Liver (tissue), 9 donors: ENCODE results near the gene ATF6B. TPM values are rescaled to one million over a fixed set of nuclear protein-coding genes. Genes with fewer than 3 reads are reported as not detected.

ENCODE experiments used
- DNase-seq: peaks from one replicate; pipeline ENCODE4 v3.0.0-alpha.2; 2017; ENCODE audit warnings: low spot score
- H3K27ac ChIP-seq, 2 donors: one replicate each; pipeline ENCODE4 v1.7.0; 2013; ENCODE audit warnings: inconsistent platforms in 2 of 2, low read length in 2 of 2, control low read depth in 1 of 2, low read depth in 1 of 2, mild to moderate bottlenecking in 1 of 2
- H3K27me3 ChIP-seq, 4 donors: one replicate each; pipeline versions ENCODE4 v1.6.1 to v1.7.0; 2013; ENCODE audit warnings: low read length in 3 of 4, inconsistent platforms in 1 of 4, mild to moderate bottlenecking in 1 of 4, moderate library complexity in 1 of 4; ENCODE audit not compliant: control insufficient read depth in 4 of 4, insufficient read depth in 4 of 4
- H3K36me3 ChIP-seq, 4 donors: one replicate each; pipeline versions ENCODE4 v1.6.1 to v1.7.0; 2013; ENCODE audit warnings: low read length in 3 of 4, mild to moderate bottlenecking in 3 of 4, low read depth in 1 of 4, moderate library complexity in 1 of 4; ENCODE audit not compliant: control insufficient read depth in 4 of 4, insufficient read depth in 3 of 4
- H3K4me1 ChIP-seq, 4 donors: one replicate each; pipeline versions ENCODE4 v1.6.1 to v1.7.0; 2013; ENCODE audit warnings: low read length in 3 of 4, mild to moderate bottlenecking in 3 of 4, moderate library complexity in 1 of 4; ENCODE audit not compliant: control insufficient read depth in 4 of 4, insufficient read depth in 4 of 4
- H3K4me3 ChIP-seq, 3 donors: one replicate each; pipeline versions ENCODE4 v1.6.1 to v1.7.0; 2013; ENCODE audit warnings: low read length in 3 of 3, control low read depth in 1 of 3, low read depth in 1 of 3, mild to moderate bottlenecking in 1 of 3
- H3K9ac ChIP-seq, 2 donors: one replicate each; pipeline ENCODE4 v1.7.0; 2013; ENCODE audit warnings: low read length in 2 of 2, mild to moderate bottlenecking in 2 of 2, moderate library complexity in 2 of 2, control low read depth in 1 of 2, low read depth in 1 of 2
- H3K9me3 ChIP-seq, 4 donors: one replicate each; pipeline versions ENCODE4 v1.6.1 to v1.7.0; 2013; ENCODE audit warnings: low read length in 3 of 4; ENCODE audit not compliant: control insufficient read depth in 4 of 4
- FOXA1 ChIP-seq: IDR thresholded peaks from 2 replicates; pipeline ENCODE4 v1.6.1; 2016; ENCODE audit warnings: antibody characterized with exemption
- FOXA2 ChIP-seq: IDR thresholded peaks from 2 replicates; pipeline ENCODE4 v1.6.1; 2016; ENCODE audit warnings: antibody characterized with exemption
- GABPA ChIP-seq, 2 donors: IDR thresholded peaks in 1 of 2; conservative IDR thresholded peaks in 1 of 2; 2 replicates each; pipeline ENCODE4 v1.6.1; 2016; ENCODE audit warnings: antibody characterized with exemption in 2 of 2, mild to moderate bottlenecking in 1 of 2, moderate library complexity in 1 of 2
- HNF4A ChIP-seq, 2 donors: conservative IDR thresholded peaks; 2 replicates each; pipeline ENCODE4 v1.6.1; 2016; ENCODE audit warnings: antibody characterized with exemption in 2 of 2, mild to moderate bottlenecking in 2 of 2
- HNF4G ChIP-seq: IDR thresholded peaks from 2 replicates; pipeline ENCODE4 v1.6.1; 2016; ENCODE audit warnings: antibody characterized with exemption
- JUND ChIP-seq, 2 donors: IDR thresholded peaks; 2 replicates each; pipeline ENCODE4 v1.6.1; 2016; ENCODE audit warnings: antibody characterized with exemption in 2 of 2
- NR2F2 ChIP-seq: IDR thresholded peaks from 2 replicates; pipeline ENCODE4 v1.6.1; 2016; ENCODE audit warnings: antibody characterized with exemption
- RAD21 ChIP-seq, 2 donors: IDR thresholded peaks; 2 replicates each; pipeline ENCODE4 v1.6.1; 2016; ENCODE audit warnings: antibody characterized with exemption in 2 of 2, mild to moderate bottlenecking in 2 of 2
- RXRA ChIP-seq, 2 donors: IDR thresholded peaks; 2 replicates each; pipeline ENCODE4 v1.6.1; 2017 to 2018; ENCODE audit warnings: antibody characterized with exemption in 2 of 2, mild to moderate bottlenecking in 1 of 2
- TAF1 ChIP-seq: conservative IDR thresholded peaks from 2 replicates; pipeline ENCODE4 v1.6.1; 2016; ENCODE audit warnings: antibody characterized with exemption, mild to moderate bottlenecking
- YY1 ChIP-seq: IDR thresholded peaks from 2 replicates; pipeline ENCODE4 v1.6.1; 2016; ENCODE audit warnings: antibody characterized with exemption, mild to moderate bottlenecking
- WGBS: extraction: QIAGEN DNeasy Blood & Tissue Kit; methylation state at CpG from one replicate; pipeline ENCODE4 v1.1.7; 2013; 5-methylcytosine and 5-hydroxymethylcytosine counted together
- polyA plus RNA-seq, 2 donors: library from polyadenylated mRNA; stranded (reverse) in 1 of 2; unstranded in 1 of 2; fragments of 200-250 nt in 1 of 2; fragments of >200 nt in 1 of 2; fragmentation: Nextera tagmentation in 1 of 2; extraction: Ambion mirVana in 1 of 2; gene quantifications; one replicate each; pipeline versions ENCODE4 v1.2.1 to v1.2.3, GENCODE V29; 2013 to 2015
- total RNA-seq, 2 donors: library from RNA; depleted of rRNA; stranded (reverse); fragments of >200 nt; gene quantifications; one replicate each; pipeline ENCODE4 v1.2.3, GENCODE V29; 2014
- TF ChIP-seq, protein P1 (sequence below): IDR thresholded peaks from 2 replicates; pipeline ENCODE4 v1.6.1; 2016; ENCODE audit warnings: antibody characterized with exemption
- TF ChIP-seq, protein P2 (sequence below): IDR thresholded peaks from 2 replicates; pipeline ENCODE4 v1.6.1; 2016; ENCODE audit warnings: antibody characterized with exemption
- TF ChIP-seq, protein P3 (sequence below): IDR thresholded peaks from 2 replicates; pipeline ENCODE4 v1.6.1; 2016; ENCODE audit warnings: antibody characterized with exemption, mild to moderate bottlenecking
- TF ChIP-seq, protein P4 (sequence below): fragments of 150-350 bp; IDR thresholded peaks from 2 replicates; pipeline ENCODE4 v1.5.1; 2017; ENCODE audit warnings: improper control_type of control experiment, low read depth, low read length; ENCODE audit not compliant: missing input control
- donor health status: healthy.
- donor health status: healthy.
- donor health status: healthy.
- donor health status: healthy.
- donor health status: healthy.

Gene ATF6B
- total and polyA plus RNA-seq, 4 donors, result 13.6 to 24.8 (median 15.5) TPM

DNA sequence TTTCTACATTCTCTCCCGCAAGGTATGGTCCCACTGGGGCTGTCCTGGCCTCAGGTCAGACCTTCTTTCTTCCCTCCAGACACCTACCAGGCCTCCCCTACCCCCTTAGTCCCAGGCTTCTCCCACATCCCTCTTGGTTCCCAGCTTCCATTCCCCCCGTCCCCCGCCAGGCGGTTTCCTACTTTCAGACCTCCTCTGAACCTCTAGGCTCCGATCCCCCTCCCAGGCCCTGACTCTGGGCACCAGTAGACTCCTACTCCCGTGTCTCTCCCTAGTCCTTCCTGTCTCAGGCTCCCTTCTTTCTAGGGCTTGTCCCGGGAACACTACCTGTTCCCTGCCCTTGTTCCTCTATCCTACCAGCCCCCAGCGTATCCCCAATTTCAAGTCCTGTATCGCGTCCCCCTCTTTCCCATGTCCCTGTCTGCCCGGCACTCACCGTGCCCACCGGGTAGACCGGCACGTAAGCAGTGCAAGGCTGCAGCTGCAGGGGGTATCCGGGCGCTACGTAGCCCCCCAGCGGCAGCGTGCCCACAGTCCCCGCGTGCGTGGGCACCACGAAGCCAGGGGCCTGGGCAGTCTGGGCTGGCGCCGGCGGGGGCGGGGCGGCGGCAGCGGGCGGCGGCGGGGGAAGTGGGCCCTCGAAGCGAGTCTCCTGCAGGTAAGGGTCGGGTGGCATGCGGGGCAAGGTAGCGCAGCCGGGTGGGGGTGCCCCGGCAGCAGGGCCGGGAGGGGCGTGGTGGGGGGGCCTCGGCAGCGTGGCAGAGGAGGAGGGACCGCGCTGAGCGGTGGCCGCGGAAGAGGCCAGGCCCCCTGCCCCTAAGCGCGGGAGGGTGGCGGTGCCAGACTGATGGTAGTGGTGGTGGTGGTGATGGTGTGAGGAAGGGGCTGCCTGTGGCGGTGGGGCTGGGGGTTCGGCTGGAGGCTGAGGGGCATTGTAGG lies 22.2 kb upstream of the ATF6B start:
- no peak for DNase-seq
- H3K27me3 ChIP-seq, result peaks cover 0 to 5% (median 0%) of the 10 kb centered on the region in 4 donors
- no peaks in the 10 kb centered on the region for H3K36me3 ChIP-seq
- H3K9ac ChIP-seq, result no peak overlapping the region
- H3K4me3 ChIP-seq, result no peak overlapping the region
- no peak overlapping the region for H3K27ac ChIP-seq
- H3K4me1 ChIP-seq, result peaks cover 6 to 22% (median 10%) of the 10 kb centered on the region in 4 donors
- WGBS, result 43% methylated on average over 55 of the region's 55 CpGs
- peaks cover 0 to 2% (median 0%) of the 10 kb centered on the region in 4 donors for H3K9me3 ChIP-seq
- TF ChIP-seq RAD21 (IDR thresholded peaks at IDR 0.05) (no peak), JUND (IDR thresholded peaks at IDR 0.05) (no peak), GABPA (IDR thresholded peaks at IDR 0.05 in 1 of 2, conservative IDR thresholded peaks at IDR 0.05 in 1 of 2) (no peak), YY1 (no peak), NR2F2 (no peak), HNF4A (conservative IDR thresholded peaks at IDR 0.05) (no peak), HNF4G (no peak), FOXA1 (no peak), FOXA2 (no peak), RXRA (IDR thresholded peaks at IDR 0.05) (no peak), TAF1 (no peak)
- TF ChIP-seq, protein P1, sequence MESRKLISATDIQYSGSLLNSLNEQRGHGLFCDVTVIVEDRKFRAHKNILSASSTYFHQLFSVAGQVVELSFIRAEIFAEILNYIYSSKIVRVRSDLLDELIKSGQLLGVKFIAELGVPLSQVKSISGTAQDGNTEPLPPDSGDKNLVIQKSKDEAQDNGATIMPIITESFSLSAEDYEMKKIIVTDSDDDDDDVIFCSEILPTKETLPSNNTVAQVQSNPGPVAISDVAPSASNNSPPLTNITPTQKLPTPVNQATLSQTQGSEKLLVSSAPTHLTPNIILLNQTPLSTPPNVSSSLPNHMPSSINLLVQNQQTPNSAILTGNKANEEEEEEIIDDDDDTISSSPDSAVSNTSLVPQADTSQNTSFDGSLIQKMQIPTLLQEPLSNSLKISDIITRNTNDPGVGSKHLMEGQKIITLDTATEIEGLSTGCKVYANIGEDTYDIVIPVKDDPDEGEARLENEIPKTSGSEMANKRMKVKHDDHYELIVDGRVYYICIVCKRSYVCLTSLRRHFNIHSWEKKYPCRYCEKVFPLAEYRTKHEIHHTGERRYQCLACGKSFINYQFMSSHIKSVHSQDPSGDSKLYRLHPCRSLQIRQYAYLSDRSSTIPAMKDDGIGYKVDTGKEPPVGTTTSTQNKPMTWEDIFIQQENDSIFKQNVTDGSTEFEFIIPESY, result no peak
- TF ChIP-seq, protein P2, sequence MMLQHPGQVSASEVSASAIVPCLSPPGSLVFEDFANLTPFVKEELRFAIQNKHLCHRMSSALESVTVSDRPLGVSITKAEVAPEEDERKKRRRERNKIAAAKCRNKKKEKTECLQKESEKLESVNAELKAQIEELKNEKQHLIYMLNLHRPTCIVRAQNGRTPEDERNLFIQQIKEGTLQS, result no peak
- TF ChIP-seq, protein P3, sequence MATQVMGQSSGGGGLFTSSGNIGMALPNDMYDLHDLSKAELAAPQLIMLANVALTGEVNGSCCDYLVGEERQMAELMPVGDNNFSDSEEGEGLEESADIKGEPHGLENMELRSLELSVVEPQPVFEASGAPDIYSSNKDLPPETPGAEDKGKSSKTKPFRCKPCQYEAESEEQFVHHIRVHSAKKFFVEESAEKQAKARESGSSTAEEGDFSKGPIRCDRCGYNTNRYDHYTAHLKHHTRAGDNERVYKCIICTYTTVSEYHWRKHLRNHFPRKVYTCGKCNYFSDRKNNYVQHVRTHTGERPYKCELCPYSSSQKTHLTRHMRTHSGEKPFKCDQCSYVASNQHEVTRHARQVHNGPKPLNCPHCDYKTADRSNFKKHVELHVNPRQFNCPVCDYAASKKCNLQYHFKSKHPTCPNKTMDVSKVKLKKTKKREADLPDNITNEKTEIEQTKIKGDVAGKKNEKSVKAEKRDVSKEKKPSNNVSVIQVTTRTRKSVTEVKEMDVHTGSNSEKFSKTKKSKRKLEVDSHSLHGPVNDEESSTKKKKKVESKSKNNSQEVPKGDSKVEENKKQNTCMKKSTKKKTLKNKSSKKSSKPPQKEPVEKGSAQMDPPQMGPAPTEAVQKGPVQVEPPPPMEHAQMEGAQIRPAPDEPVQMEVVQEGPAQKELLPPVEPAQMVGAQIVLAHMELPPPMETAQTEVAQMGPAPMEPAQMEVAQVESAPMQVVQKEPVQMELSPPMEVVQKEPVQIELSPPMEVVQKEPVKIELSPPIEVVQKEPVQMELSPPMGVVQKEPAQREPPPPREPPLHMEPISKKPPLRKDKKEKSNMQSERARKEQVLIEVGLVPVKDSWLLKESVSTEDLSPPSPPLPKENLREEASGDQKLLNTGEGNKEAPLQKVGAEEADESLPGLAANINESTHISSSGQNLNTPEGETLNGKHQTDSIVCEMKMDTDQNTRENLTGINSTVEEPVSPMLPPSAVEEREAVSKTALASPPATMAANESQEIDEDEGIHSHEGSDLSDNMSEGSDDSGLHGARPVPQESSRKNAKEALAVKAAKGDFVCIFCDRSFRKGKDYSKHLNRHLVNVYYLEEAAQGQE, result no peak
- TF ChIP-seq, protein P4, sequence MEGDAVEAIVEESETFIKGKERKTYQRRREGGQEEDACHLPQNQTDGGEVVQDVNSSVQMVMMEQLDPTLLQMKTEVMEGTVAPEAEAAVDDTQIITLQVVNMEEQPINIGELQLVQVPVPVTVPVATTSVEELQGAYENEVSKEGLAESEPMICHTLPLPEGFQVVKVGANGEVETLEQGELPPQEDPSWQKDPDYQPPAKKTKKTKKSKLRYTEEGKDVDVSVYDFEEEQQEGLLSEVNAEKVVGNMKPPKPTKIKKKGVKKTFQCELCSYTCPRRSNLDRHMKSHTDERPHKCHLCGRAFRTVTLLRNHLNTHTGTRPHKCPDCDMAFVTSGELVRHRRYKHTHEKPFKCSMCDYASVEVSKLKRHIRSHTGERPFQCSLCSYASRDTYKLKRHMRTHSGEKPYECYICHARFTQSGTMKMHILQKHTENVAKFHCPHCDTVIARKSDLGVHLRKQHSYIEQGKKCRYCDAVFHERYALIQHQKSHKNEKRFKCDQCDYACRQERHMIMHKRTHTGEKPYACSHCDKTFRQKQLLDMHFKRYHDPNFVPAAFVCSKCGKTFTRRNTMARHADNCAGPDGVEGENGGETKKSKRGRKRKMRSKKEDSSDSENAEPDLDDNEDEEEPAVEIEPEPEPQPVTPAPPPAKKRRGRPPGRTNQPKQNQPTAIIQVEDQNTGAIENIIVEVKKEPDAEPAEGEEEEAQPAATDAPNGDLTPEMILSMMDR, result no peak
